HL-60 (cell line): Measurements from ENCODE around the gene PARP14.

Source experiments
- DNase-seq, 2 experiments: peaks; one replicate each; pipeline ENCODE4 v3.0.0-alpha.2; 2010 to 2020; ENCODE audit warnings: low read depth in 1 of 2, low spot score in 1 of 2
- H3K27ac ChIP-seq: fragments of 250-450 bp; sonication (Bioruptor Pico); replicated peaks from 2 replicates; pipeline ENCODE4 v1.5.1; 2020; ENCODE audit warnings: mild to moderate bottlenecking, moderate library complexity
- H3K27me3 ChIP-seq: fragments of 250-450 bp; sonication (Bioruptor Pico); 2 replicates; pipeline ENCODE4 v1.5.1; 2021; ENCODE audit warnings: mild to moderate bottlenecking, moderate library complexity; ENCODE audit not compliant: insufficient read depth, poor library complexity, severe bottlenecking
- H3K4me3 ChIP-seq: replicated peaks from 2 replicates; pipeline ENCODE4 v1.5.1; 2011; ENCODE audit warnings: mild to moderate bottlenecking, control low read depth, low read length; ENCODE audit not compliant: insufficient read depth
- GABPA ChIP-seq: IDR thresholded peaks from 2 replicates; pipeline ENCODE4 v1.6.1; 2012; ENCODE audit warnings: low read depth
- POLR2AphosphoS5 ChIP-seq: IDR thresholded peaks from 2 replicates; pipeline ENCODE4 v1.6.1; 2012; ENCODE audit warnings: low read depth
- REST ChIP-seq: IDR thresholded peaks from 2 replicates; pipeline ENCODE4 v1.6.1; 2012; ENCODE audit warnings: low read depth; ENCODE audit not compliant: insufficient replicate concordance
- SPI1 ChIP-seq: IDR thresholded peaks from 2 replicates; pipeline ENCODE4 v1.6.1; 2012; ENCODE audit warnings: low read depth, mild to moderate bottlenecking, borderline replicate concordance
- TF ChIP-seq, protein P1 (sequence below): IDR thresholded peaks from one replicate; pipeline ENCODE4 v1.5.1; 2011; ENCODE audit warnings: low read length, control low read depth, inconsistent platforms; ENCODE audit not compliant: insufficient read depth

The PARP14 gene

DNA sequence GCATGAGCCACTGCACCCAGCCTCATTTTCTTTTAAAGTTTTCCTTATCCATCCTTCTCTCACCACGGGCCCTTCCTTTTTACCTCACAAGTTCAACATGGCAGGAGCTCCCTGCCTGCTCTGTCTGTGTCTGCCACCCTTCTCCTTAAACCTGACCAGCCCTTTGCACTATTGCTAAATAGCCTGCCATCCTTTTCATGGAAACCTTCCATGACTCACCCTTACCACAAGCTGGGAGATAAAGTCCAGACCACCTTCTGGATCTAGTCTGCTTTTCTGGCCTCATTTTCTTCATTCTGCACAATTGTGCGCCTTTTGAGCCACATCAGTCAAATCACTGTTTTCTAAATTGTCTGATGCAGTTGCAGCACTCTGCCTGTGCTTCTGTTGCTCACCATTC lies 8.9 kb downstream of the PARP14 start:
- Histone ChIP-seq H3K27me3 (no peaks in the 10 kb centered on the region), H3K4me3 (no peak overlapping the region), H3K27ac (no peak overlapping the region)
- TF ChIP-seq, protein P1, sequence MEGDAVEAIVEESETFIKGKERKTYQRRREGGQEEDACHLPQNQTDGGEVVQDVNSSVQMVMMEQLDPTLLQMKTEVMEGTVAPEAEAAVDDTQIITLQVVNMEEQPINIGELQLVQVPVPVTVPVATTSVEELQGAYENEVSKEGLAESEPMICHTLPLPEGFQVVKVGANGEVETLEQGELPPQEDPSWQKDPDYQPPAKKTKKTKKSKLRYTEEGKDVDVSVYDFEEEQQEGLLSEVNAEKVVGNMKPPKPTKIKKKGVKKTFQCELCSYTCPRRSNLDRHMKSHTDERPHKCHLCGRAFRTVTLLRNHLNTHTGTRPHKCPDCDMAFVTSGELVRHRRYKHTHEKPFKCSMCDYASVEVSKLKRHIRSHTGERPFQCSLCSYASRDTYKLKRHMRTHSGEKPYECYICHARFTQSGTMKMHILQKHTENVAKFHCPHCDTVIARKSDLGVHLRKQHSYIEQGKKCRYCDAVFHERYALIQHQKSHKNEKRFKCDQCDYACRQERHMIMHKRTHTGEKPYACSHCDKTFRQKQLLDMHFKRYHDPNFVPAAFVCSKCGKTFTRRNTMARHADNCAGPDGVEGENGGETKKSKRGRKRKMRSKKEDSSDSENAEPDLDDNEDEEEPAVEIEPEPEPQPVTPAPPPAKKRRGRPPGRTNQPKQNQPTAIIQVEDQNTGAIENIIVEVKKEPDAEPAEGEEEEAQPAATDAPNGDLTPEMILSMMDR, result no peak
- TF ChIP-seq SPI1 (no peak), REST (no peak), POLR2AphosphoS5 (no peak), GABPA (no peak)
- DNase-seq, result no peak

GRCh38 chr3:122690096-122690495 lies 9.5 kb downstream of the PARP14 start:
- Histone ChIP-seq H3K27ac (no peak overlapping the region), H3K27me3 (no peaks in the 10 kb centered on the region), H3K4me3 (no peak overlapping the region)
- DNase-seq, result no peak
- TF ChIP-seq POLR2AphosphoS5 (no peak), SPI1 (no peak), GABPA (no peak), REST (no peak)
- TF ChIP-seq, protein P1, result no peak

DNA sequence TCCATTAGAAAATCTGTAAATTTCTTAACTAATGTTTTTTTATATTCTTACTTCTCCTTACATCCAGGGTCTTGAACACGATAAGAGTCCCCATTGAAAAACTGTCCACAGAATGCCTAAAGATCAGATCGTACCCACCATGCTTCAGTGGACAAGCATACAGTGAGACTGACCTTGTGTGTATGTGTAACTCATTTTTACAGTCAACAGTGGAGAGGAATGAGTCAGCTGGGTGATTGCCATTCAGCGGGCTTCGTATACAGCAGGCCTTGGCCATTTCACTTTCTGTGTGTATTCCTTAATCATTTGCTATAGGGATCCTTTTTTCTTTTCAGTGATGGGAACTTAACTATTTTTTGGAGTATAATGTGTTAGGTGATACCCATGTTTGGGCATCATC lies 10.6 kb downstream of the PARP14 start:
- H3K27ac ChIP-seq, result no peak overlapping the region
- no peak for DNase-seq
- no peak overlapping the region for H3K4me3 ChIP-seq
- TF ChIP-seq SPI1 (no peak), REST (no peak), POLR2AphosphoS5 (no peak), GABPA (no peak)
- TF ChIP-seq, protein P1, result no peak
- H3K27me3 ChIP-seq, result no peaks in the 10 kb centered on the region
